HepG2 (cell line): ENCODE data around the gene COQ7. TPM values are rescaled to one million over a fixed set of nuclear protein-coding genes. Genes with fewer than 3 reads are reported as not detected.

ENCODE experiments used
- ATF7 ChIP-seq, 2 experiments: fragments of 450-650 bp in 1 of 2; sonication (generic) in 1 of 2; formaldehyde crosslinking in 1 of 2; IDR thresholded peaks; 2 replicates each; pipeline versions ENCODE4 v1.4.0 to v1.6.1; 2016 to 2020; ENCODE audit warnings: antibody characterized with exemption in 1 of 2, mild to moderate bottlenecking in 1 of 2, missing genetic modification reagents in 1 of 2
- CREM ChIP-seq, 2 experiments: sonication (generic) in 1 of 2; formaldehyde crosslinking in 1 of 2; IDR thresholded peaks; 2 replicates each; pipeline versions ENCODE4 v1.4.0 to v1.6.1; 2016 to 2020; ENCODE audit warnings: antibody characterized with exemption in 1 of 2, mild to moderate bottlenecking in 1 of 2, missing genetic modification reagents in 1 of 2
- DR1 ChIP-seq: sonication (generic); formaldehyde crosslinking; IDR thresholded peaks from 2 replicates; pipeline ENCODE4 v1.8.0; 2021; ENCODE audit warnings: mild to moderate bottlenecking, missing genetic modification reagents, inconsistent platforms
- HNRNPK ChIP-seq: fragments of 200-400 bp; formaldehyde crosslinking; IDR thresholded peaks from 2 replicates; pipeline ENCODE4 v1.6.1; 2018; ENCODE audit warnings: low read length, low read depth, moderate library complexity, mild to moderate bottlenecking; ENCODE audit not compliant: poor library complexity, severe bottlenecking
- ISX ChIP-seq: sonication (generic); formaldehyde crosslinking; conservative IDR thresholded peaks from 2 replicates; pipeline ENCODE4 v1.5.0; 2020; ENCODE audit warnings: missing genetic modification reagents
- KDM1A ChIP-seq: IDR thresholded peaks from 2 replicates; pipeline ENCODE4 v1.6.1; 2016; ENCODE audit warnings: missing compliant biosample characterization
- LCORL ChIP-seq, 2 experiments: fragments of 450-650 bp in 1 of 2; sonication (generic) in 1 of 2; formaldehyde crosslinking in 1 of 2; IDR thresholded peaks; 2 replicates each; pipeline versions ENCODE4 v1.5.0 to v1.6.1; 2017 to 2020; ENCODE audit warnings: antibody characterized with exemption in 1 of 2, missing genetic modification reagents in 1 of 2
- PLRG1 ChIP-seq: fragments of 450-650 bp; conservative IDR thresholded peaks from 2 replicates; pipeline ENCODE4 v1.6.1; 2016
- POLR2A ChIP-seq, 2 experiments: IDR thresholded peaks; 2 replicates each; pipeline ENCODE4 v1.6.1; 2011; ENCODE audit warnings: low read depth in 2 of 2, low read length in 2 of 2, mild to moderate bottlenecking in 1 of 2, moderate library complexity in 1 of 2; ENCODE audit not compliant: insufficient read depth in 1 of 2
- RAD51 ChIP-seq: fragments of 450-650 bp; IDR thresholded peaks from 2 replicates; pipeline ENCODE4 v1.6.1; 2016; ENCODE audit warnings: borderline replicate concordance
- TARDBP ChIP-seq: sonication (generic); formaldehyde crosslinking; IDR thresholded peaks from 2 replicates; pipeline ENCODE4 v1.8.0; 2022; ENCODE audit warnings: mild to moderate bottlenecking, missing genetic modification reagents
- ZNF12 ChIP-seq: sonication (generic); formaldehyde crosslinking; IDR thresholded peaks from 2 replicates; pipeline ENCODE4 v1.5.0; 2020; ENCODE audit warnings: missing genetic modification reagents
- ZNF282 ChIP-seq: fragments of 450-650 bp; IDR thresholded peaks from 2 replicates; pipeline ENCODE4 v1.6.1; 2018; ENCODE audit not compliant: partially characterized antibody
- polyA plus RNA-seq, 8 experiments: library from polyadenylated mRNA; depleted of rRNA in 3 of 8; stranded (reverse) in 7 of 8; unstranded in 1 of 8; fragments of >200 nt; fragmentation: Illumina TruSeq in 4 of 8; extraction: Trizol in 4 of 8; gene quantifications; 2 replicates each; pipeline versions ENCODE4 v1.2.1 to v1.2.3, GENCODE V29; 2011 to 2016; ENCODE audit warnings: low read depth in 4 of 8, missing spikeins in 1 of 8, mixed read lengths in 1 of 8; ENCODE audit not compliant: insufficient read depth in 1 of 8
- total RNA-seq, 5 experiments: library from RNA; depleted of rRNA; stranded (reverse); fragments of >200 nt; fragmentation: Illumina TruSeq; extraction: Trizol; gene quantifications; 2 replicates each; pipeline ENCODE4 v1.2.3, GENCODE V29; 2016; ENCODE audit warnings: low read depth in 1 of 5
- TF ChIP-seq, protein P1 (sequence below): sonication (generic); formaldehyde crosslinking; IDR thresholded peaks from 2 replicates; pipeline ENCODE4 v1.8.0; 2022; ENCODE audit warnings: mild to moderate bottlenecking, missing genetic modification reagents
- TF ChIP-seq, protein P2 (sequence below): sonication (generic); formaldehyde crosslinking; IDR thresholded peaks from 2 replicates; pipeline ENCODE4 v1.5.0; 2020; ENCODE audit warnings: mild to moderate bottlenecking, missing genetic modification reagents, borderline replicate concordance
- TF ChIP-seq, protein P3 (sequence below), 2 experiments: fragments of 450-650 bp in 1 of 2; sonication (generic) in 1 of 2; formaldehyde crosslinking in 1 of 2; IDR thresholded peaks; 2 replicates each; pipeline versions ENCODE4 v1.6.1 to v1.8.0; 2016 to 2022; ENCODE audit warnings: antibody characterized with exemption in 1 of 2, mild to moderate bottlenecking in 1 of 2, missing genetic modification reagents in 1 of 2

COQ7 gene
- total and polyA plus RNA-seq, 2 of the 13 experiments (the other 11 are each of a cell fraction or from before 2014, with no cell fraction given), result 20.1 to 45.7 TPM

DNA sequence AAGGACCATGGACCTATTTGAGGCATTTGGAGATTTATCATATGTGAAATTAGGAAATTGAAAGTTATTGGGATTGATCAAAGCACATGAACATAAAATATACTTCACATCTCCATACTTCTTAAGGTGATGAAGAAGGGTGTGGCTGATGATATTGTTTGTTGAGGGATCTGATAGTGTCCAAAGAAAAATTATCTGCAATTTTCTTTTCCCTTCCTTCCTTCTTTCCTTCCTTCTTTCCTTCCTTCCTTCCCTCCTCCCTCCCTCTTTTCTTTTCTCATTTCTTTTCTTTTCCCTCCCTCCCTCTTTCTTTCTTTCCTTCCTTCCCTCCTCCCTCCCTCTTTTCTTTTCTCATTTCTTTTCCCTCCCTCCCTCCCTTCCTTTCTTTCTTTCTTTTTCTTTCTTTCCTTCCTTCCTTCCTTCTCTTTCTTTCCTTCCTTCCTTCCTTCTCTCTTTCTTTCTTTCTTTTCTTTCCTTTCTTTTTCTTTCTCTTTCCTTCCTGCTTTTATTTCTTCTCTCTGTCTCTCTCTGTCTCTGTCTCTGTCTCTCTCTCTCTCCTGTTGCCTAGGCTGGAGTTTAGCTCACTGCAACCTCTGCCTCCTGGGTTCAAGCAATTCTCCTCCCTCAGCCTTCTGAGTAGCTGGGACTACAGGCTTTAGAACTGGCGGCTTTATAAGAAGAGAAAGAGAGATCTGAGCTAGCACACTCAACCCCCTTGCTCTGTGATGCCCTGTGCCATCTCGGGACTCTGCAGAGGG, 25.4 kb downstream of the COQ7 start (continued):
- TF ChIP-seq ATF7 (IDR thresholded peaks at IDR 0.05), result peak; percentile 42
- no peak for TF ChIP-seq ATF7 (CRISPR knock-in tag; IDR thresholded peaks at IDR 0.05)
- TF ChIP-seq PLRG1, result 0 out of 2 replicates have a peak, but pooled peaks have one; percentile 96
- TF ChIP-seq, protein P1, sequence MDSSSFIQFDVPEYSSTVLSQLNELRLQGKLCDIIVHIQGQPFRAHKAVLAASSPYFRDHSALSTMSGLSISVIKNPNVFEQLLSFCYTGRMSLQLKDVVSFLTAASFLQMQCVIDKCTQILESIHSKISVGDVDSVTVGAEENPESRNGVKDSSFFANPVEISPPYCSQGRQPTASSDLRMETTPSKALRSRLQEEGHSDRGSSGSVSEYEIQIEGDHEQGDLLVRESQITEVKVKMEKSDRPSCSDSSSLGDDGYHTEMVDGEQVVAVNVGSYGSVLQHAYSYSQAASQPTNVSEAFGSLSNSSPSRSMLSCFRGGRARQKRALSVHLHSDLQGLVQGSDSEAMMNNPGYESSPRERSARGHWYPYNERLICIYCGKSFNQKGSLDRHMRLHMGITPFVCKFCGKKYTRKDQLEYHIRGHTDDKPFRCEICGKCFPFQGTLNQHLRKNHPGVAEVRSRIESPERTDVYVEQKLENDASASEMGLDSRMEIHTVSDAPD (CRISPR knock-in tag), result no peak
- no peak for TF ChIP-seq KDM1A (CRISPR knock-in tag)
- no peak for TF ChIP-seq ISX (CRISPR knock-in tag)
- 0 out of 2 replicates have a peak, but pooled peaks have one; percentile 13 for TF ChIP-seq LCORL (IDR thresholded peaks at IDR 0.05)
- no peak for TF ChIP-seq LCORL (CRISPR knock-in tag; IDR thresholded peaks at IDR 0.05)
- no peak for TF ChIP-seq ZNF12 (CRISPR knock-in tag)
- TF ChIP-seq TARDBP (CRISPR knock-in tag), result 0 out of 2 replicates have a peak, but pooled peaks have one; percentile 1
- no peak for TF ChIP-seq DR1 (CRISPR knock-in tag)
- TF ChIP-seq, protein P2, sequence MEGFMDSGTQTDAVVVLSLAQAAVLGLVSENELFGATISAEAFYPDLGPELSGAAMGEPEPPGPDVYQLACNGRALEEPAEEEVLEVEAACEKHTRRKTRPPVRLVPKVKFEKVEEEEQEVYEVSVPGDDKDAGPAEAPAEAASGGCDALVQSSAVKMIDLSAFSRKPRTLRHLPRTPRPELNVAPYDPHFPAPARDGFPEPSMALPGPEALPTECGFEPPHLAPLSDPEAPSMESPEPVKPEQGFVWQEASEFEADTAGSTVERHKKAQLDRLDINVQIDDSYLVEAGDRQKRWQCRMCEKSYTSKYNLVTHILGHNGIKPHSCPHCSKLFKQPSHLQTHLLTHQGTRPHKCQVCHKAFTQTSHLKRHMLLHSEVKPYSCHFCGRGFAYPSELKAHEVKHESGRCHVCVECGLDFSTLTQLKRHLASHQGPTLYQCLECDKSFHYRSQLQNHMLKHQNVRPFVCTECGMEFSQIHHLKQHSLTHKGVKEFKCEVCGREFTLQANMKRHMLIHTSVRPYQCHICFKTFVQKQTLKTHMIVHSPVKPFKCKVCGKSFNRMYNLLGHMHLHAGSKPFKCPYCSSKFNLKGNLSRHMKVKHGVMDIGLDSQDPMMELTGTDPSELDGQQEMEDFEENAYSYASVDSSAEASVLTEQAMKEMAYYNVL (CRISPR knock-in tag), result 0 out of 2 replicates have a peak, but pooled peaks have one; percentile 74
- TF ChIP-seq, protein P3, sequence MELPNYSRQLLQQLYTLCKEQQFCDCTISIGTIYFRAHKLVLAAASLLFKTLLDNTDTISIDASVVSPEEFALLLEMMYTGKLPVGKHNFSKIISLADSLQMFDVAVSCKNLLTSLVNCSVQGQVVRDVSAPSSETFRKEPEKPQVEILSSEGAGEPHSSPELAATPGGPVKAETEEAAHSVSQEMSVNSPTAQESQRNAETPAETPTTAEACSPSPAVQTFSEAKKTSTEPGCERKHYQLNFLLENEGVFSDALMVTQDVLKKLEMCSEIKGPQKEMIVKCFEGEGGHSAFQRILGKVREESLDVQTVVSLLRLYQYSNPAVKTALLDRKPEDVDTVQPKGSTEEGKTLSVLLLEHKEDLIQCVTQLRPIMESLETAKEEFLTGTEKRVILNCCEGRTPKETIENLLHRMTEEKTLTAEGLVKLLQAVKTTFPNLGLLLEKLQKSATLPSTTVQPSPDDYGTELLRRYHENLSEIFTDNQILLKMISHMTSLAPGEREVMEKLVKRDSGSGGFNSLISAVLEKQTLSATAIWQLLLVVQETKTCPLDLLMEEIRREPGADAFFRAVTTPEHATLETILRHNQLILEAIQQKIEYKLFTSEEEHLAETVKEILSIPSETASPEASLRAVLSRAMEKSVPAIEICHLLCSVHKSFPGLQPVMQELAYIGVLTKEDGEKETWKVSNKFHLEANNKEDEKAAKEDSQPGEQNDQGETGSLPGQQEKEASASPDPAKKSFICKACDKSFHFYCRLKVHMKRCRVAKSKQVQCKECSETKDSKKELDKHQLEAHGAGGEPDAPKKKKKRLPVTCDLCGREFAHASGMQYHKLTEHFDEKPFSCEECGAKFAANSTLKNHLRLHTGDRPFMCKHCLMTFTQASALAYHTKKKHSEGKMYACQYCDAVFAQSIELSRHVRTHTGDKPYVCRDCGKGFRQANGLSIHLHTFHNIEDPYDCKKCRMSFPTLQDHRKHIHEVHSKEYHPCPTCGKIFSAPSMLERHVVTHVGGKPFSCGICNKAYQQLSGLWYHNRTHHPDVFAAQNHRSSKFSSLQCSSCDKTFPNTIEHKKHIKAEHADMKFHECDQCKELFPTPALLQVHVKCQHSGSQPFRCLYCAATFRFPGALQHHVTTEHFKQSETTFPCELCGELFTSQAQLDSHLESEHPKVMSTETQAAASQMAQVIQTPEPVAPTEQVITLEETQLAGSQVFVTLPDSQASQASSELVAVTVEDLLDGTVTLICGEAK (IDR thresholded peaks at IDR 0.05), result peak; percentile 33; the same call in 1 of the 2 replicates
- TF ChIP-seq, protein P3 (CRISPR knock-in tag; IDR thresholded peaks at IDR 0.05), result no peak
- TF ChIP-seq POLR2A (IDR thresholded peaks at IDR 0.05; ENCODE audit: insufficient read depth in 1 of 2, low read depth in 2 of 2, low read length in 2 of 2), result no peak
- peak; percentile 56 for TF ChIP-seq HNRNPK
- no peak for TF ChIP-seq CREM (IDR thresholded peaks at IDR 0.05)
- no peak for TF ChIP-seq CREM (CRISPR knock-in tag; IDR thresholded peaks at IDR 0.05)
- peak; percentile 49 for TF ChIP-seq ZNF282
- peak; percentile 21; the same call in 1 of the 2 replicates for TF ChIP-seq RAD51
